ENCODE measurements around the gene CACNA1I.

The CACNA1I gene

DNA sequence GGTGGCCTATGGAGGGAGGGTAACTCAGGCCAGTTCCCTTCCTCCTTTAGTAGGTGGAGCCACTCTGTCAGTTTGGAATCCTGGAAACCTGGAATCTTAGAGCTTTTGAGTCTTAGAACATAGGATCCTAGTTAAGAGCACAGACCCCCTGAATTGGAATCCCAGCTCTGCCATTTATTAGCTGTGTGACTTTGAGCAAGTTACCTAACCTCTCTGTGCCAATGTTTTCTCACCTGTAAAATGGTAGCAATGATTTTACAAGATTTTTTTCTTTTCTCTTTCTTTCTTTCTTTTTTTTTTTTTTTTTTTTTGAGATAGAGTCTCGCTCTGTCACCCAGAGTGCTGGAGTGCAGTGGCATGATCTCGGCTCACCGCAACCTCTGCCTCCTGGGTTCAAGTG lies 17.1 kb upstream of the CACNA1I start:
- Histone ChIP-seq H3K18ac (ENCODE audit: low read length) (no peak overlapping the region), H3K4me3 (ENCODE audit: low read length) (no peak overlapping the region), H3K4me1 (ENCODE audit: control insufficient read depth, low read depth, low read length) (no peaks in the 10 kb centered on the region), H3K79me2 (ENCODE audit: control insufficient read depth, insufficient read depth, low read length) (no peaks in the 10 kb centered on the region), H3K56ac (ENCODE audit: low read length) (no peak overlapping the region), H3K27me3 (ENCODE audit: insufficient read depth, low read length, poor library complexity) (peaks cover 18% of the 10 kb centered on the region), H4K5ac (ENCODE audit: low read length) (no peak overlapping the region), H3K36me3 (ENCODE audit: control insufficient read depth, insufficient read depth, low read length) (no peaks in the 10 kb centered on the region), H3K4ac (ENCODE audit: low read depth, low read length) (no peak overlapping the region), H2BK120ac (ENCODE audit: low read depth, low read length) (no peak overlapping the region), H2AK5ac (ENCODE audit: low read length) (no peak overlapping the region), H2BK15ac (replicated peaks; ENCODE audit: low read depth) (no peak overlapping the region), H4K8ac (ENCODE audit: low read depth, low read length) (no peak overlapping the region), H3K4me2 (ENCODE audit: low read length) (no peak overlapping the region), H2BK5ac (ENCODE audit: low read length) (no peak overlapping the region), H3K27ac (ENCODE audit: low read depth, low read length) (no peak overlapping the region), H3K23ac (ENCODE audit: low read length) (no peak overlapping the region), H3K79me1 (ENCODE audit: low read length) (no peaks in the 10 kb centered on the region), H3K9ac (ENCODE audit: low read length) (no peak overlapping the region)
- no CpG with 5 or more reads among the region's 3 CpGs for WGBS (ENCODE audit: extremely low coverage, insufficient coverage, low lambda C conversion rate)
- DNase-seq: no peak

- Histone ChIP-seq H3K9ac (ENCODE audit: low read length) (no peak overlapping the region), H3K4ac (ENCODE audit: low read depth, low read length) (no peak overlapping the region), H3K79me1 (ENCODE audit: low read length) (no peaks in the 10 kb centered on the region), H3K4me1 (ENCODE audit: control insufficient read depth, low read depth, low read length) (no peaks in the 10 kb centered on the region), H2BK120ac (ENCODE audit: low read depth, low read length) (no peak overlapping the region), H2BK5ac (ENCODE audit: low read length) (no peak overlapping the region), H3K27ac (ENCODE audit: low read depth, low read length) (no peak overlapping the region), H3K79me2 (ENCODE audit: control insufficient read depth, insufficient read depth, low read length) (no peaks in the 10 kb centered on the region), H4K8ac (ENCODE audit: low read depth, low read length) (no peak overlapping the region), H3K4me3 (ENCODE audit: low read length) (no peak overlapping the region), H2AK5ac (ENCODE audit: low read length) (no peak overlapping the region), H3K27me3 (ENCODE audit: insufficient read depth, low read length, poor library complexity) (peaks cover 18% of the 10 kb centered on the region), H3K23ac (ENCODE audit: low read length) (no peak overlapping the region), H4K5ac (ENCODE audit: low read length) (no peak overlapping the region), H3K4me2 (ENCODE audit: low read length) (no peak overlapping the region), H3K56ac (ENCODE audit: low read length) (no peak overlapping the region), H3K18ac (ENCODE audit: low read length) (no peak overlapping the region), H3K36me3 (ENCODE audit: control insufficient read depth, insufficient read depth, low read length) (no peaks in the 10 kb centered on the region), H2BK15ac (replicated peaks; ENCODE audit: low read depth) (no peak overlapping the region)
- no CpG with 5 or more reads among the region's 3 CpGs for WGBS (ENCODE audit: extremely low coverage, insufficient coverage, low lambda C conversion rate)
- DNase-seq: no peak
Observed at GRCh38 chr22:39554151-39554550, 16.4 kb upstream of the CACNA1I start.

- no peaks in the 10 kb centered on the region for H3K36me3 ChIP-seq (ENCODE audit: control insufficient read depth, insufficient read depth, low read length)
- no peak overlapping the region for H3K23ac ChIP-seq (ENCODE audit: low read length)
- H3K79me1 ChIP-seq (ENCODE audit: low read length): no peaks in the 10 kb centered on the region
- H3K4me3 ChIP-seq (ENCODE audit: low read length): no peak overlapping the region
- H3K4me2 ChIP-seq (ENCODE audit: low read length): peak overlapping the region; percentile 36
- DNase-seq: no peak
- H2AK5ac ChIP-seq (ENCODE audit: low read length): no peak overlapping the region
- H3K4me1 ChIP-seq (ENCODE audit: control insufficient read depth, low read depth, low read length): no peaks in the 10 kb centered on the region
- no peak overlapping the region for H3K9ac ChIP-seq (ENCODE audit: low read length)
- H3K56ac ChIP-seq (ENCODE audit: low read length): no peak overlapping the region
- H4K8ac ChIP-seq (ENCODE audit: low read depth, low read length): no peak overlapping the region
- no peaks in the 10 kb centered on the region for H3K79me2 ChIP-seq (ENCODE audit: control insufficient read depth, insufficient read depth, low read length)
- H2BK15ac ChIP-seq (replicated peaks; ENCODE audit: low read depth): no peak overlapping the region
- H4K5ac ChIP-seq (ENCODE audit: low read length): no peak overlapping the region
- WGBS (ENCODE audit: extremely low coverage, insufficient coverage, low lambda C conversion rate): no CpG with 5 or more reads among the region's 72 CpGs
- no peak overlapping the region for H2BK5ac ChIP-seq (ENCODE audit: low read length)
- no peak overlapping the region for H3K18ac ChIP-seq (ENCODE audit: low read length)
- H3K27me3 ChIP-seq (ENCODE audit: insufficient read depth, low read length, poor library complexity): peaks cover 18% of the 10 kb centered on the region
- H3K27ac ChIP-seq (ENCODE audit: low read depth, low read length): no peak overlapping the region
- H3K4ac ChIP-seq (ENCODE audit: low read depth, low read length): no peak overlapping the region
- H2BK120ac ChIP-seq (ENCODE audit: low read depth, low read length): no peak overlapping the region
Observed at GRCh38 chr22:39556970-39557841, 13.3 kb upstream of the CACNA1I start.

- no peaks in the 10 kb centered on the region for H3K4me1 ChIP-seq (ENCODE audit: control insufficient read depth, low read depth, low read length)
- H2AK5ac ChIP-seq (ENCODE audit: low read length): no peak overlapping the region
- H3K23ac ChIP-seq (ENCODE audit: low read length): no peak overlapping the region
- no peak overlapping the region for H3K9ac ChIP-seq (ENCODE audit: low read length)
- H4K5ac ChIP-seq (ENCODE audit: low read length): no peak overlapping the region
- H3K56ac ChIP-seq (ENCODE audit: low read length): no peak overlapping the region
- H2BK120ac ChIP-seq (ENCODE audit: low read depth, low read length): no peak overlapping the region
- H3K79me2 ChIP-seq (ENCODE audit: control insufficient read depth, insufficient read depth, low read length): no peaks in the 10 kb centered on the region
- no peak overlapping the region for H2BK15ac ChIP-seq (replicated peaks; ENCODE audit: low read depth)
- H3K27ac ChIP-seq (ENCODE audit: low read depth, low read length): no peak overlapping the region
- DNase-seq: no peak
- no peak overlapping the region for H4K8ac ChIP-seq (ENCODE audit: low read depth, low read length)
- H3K27me3 ChIP-seq (ENCODE audit: insufficient read depth, low read length, poor library complexity): peaks cover 18% of the 10 kb centered on the region
- no peak overlapping the region for H3K4me2 ChIP-seq (ENCODE audit: low read length)
- H3K79me1 ChIP-seq (ENCODE audit: low read length): no peaks in the 10 kb centered on the region
- H3K18ac ChIP-seq (ENCODE audit: low read length): no peak overlapping the region
- no peak overlapping the region for H3K4ac ChIP-seq (ENCODE audit: low read depth, low read length)
- no CpG with 5 or more reads among the region's 34 CpGs for WGBS (ENCODE audit: extremely low coverage, insufficient coverage, low lambda C conversion rate)
- H3K36me3 ChIP-seq (ENCODE audit: control insufficient read depth, insufficient read depth, low read length): no peaks in the 10 kb centered on the region
- H3K4me3 ChIP-seq (ENCODE audit: low read length): no peak overlapping the region
- no peak overlapping the region for H2BK5ac ChIP-seq (ENCODE audit: low read length)
Observed at GRCh38 chr22:39558254-39558727, 12.3 kb upstream of the CACNA1I start.

DNA sequence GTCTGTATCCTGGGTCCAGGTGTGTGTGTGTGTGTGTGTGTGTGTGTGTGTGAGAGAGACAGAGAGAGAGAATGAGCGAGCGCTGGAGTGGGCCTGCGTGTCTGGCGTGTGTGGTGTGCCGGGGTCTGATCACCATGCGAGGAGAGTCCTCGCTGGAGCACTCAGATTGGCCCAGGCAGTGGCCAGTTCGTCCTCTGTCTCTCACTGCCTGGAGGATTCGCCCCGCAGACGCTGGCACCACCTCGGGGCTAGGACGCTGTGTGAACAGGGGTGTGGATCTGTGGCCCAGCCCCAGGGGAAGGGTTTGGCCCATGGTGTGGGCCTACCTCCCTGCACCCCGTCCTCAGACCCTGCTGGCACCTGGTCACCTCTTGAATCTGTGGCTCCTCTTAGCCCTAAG lies 11.6 kb upstream of the CACNA1I start:
- no peaks in the 10 kb centered on the region for H3K4me1 ChIP-seq (ENCODE audit: control insufficient read depth, low read depth, low read length)
- H3K18ac ChIP-seq (ENCODE audit: low read length): no peak overlapping the region
- no peak overlapping the region for H2BK5ac ChIP-seq (ENCODE audit: low read length)
- no peaks in the 10 kb centered on the region for H3K36me3 ChIP-seq (ENCODE audit: control insufficient read depth, insufficient read depth, low read length)
- no peak overlapping the region for H3K56ac ChIP-seq (ENCODE audit: low read length)
- DNase-seq: no peak
- no peak overlapping the region for H2AK5ac ChIP-seq (ENCODE audit: low read length)
- WGBS (ENCODE audit: extremely low coverage, insufficient coverage, low lambda C conversion rate): no CpG with 5 or more reads among the region's 14 CpGs
- no peaks in the 10 kb centered on the region for H3K79me2 ChIP-seq (ENCODE audit: control insufficient read depth, insufficient read depth, low read length)
- H4K5ac ChIP-seq (ENCODE audit: low read length): no peak overlapping the region
- H3K79me1 ChIP-seq (ENCODE audit: low read length): no peaks in the 10 kb centered on the region
- H3K27ac ChIP-seq (ENCODE audit: low read depth, low read length): no peak overlapping the region
- no peak overlapping the region for H3K9ac ChIP-seq (ENCODE audit: low read length)
- no peak overlapping the region for H3K4me3 ChIP-seq (ENCODE audit: low read length)
- peaks cover 18% of the 10 kb centered on the region for H3K27me3 ChIP-seq (ENCODE audit: insufficient read depth, low read length, poor library complexity)
- no peak overlapping the region for H3K23ac ChIP-seq (ENCODE audit: low read length)
- no peak overlapping the region for H2BK15ac ChIP-seq (replicated peaks; ENCODE audit: low read depth)
- H2BK120ac ChIP-seq (ENCODE audit: low read depth, low read length): no peak overlapping the region
- no peak overlapping the region for H3K4ac ChIP-seq (ENCODE audit: low read depth, low read length)
- no peak overlapping the region for H3K4me2 ChIP-seq (ENCODE audit: low read length)
- H4K8ac ChIP-seq (ENCODE audit: low read depth, low read length): no peak overlapping the region

Data from mesendoderm (in vitro differentiated cells).